K562 (cell line): ENCODE results near the gene CACNA1E. TPM values are rescaled to one million over a fixed set of nuclear protein-coding genes. Genes with fewer than 3 reads are reported as not detected.

Experiments used
- HDGF ChIP-seq: fragments of 450-650 bp; IDR thresholded peaks from 2 replicates; pipeline ENCODE4 v1.6.1; 2016
- polyA plus RNA-seq, 8 experiments: library from polyadenylated mRNA; depleted of rRNA in 4 of 8; stranded (reverse) in 5 of 8; unstranded in 3 of 8; fragments of >200 nt; fragmentation: Nextera tagmentation in 2 of 8; fragmentation: Illumina TruSeq in 1 of 8; extraction: Ambion mirVana in 2 of 8; extraction: Trizol in 1 of 8; gene quantifications; 2 replicates each; pipeline versions ENCODE4 v1.2.1 to v1.2.3, GENCODE V29; 2011 to 2014; ENCODE audit warnings: inconsistent platforms in 1 of 8, missing spikeins in 1 of 8
- total RNA-seq, 7 experiments: library from RNA; depleted of rRNA in 6 of 7; stranded (reverse); fragments of >200 nt in 6 of 7; fragmentation: Illumina TruSeq in 2 of 7; extraction: Trizol in 2 of 7; gene quantifications; 2 replicates each; pipeline versions ENCODE4 v1.2.1 to v1.2.3, GENCODE V29; 2011 to 2021; ENCODE audit warnings: low replicate concordance in 1 of 7
- TF ChIP-seq, protein P1 (sequence below): IDR thresholded peaks from 3 replicates; pipeline ENCODE4 v1.6.1; 2011; ENCODE audit warnings: borderline replicate concordance, mild to moderate bottlenecking, moderate library complexity; ENCODE audit not compliant: insufficient read length; ENCODE audit errors: extremely low read depth
- TF ChIP-seq, protein P2 (sequence below): fragments of 250-450 bp; sonication (Bioruptor Pico); IDR thresholded peaks from 2 replicates; pipeline ENCODE4 v1.8.0; 2021; ENCODE audit warnings: moderate library complexity, mild to moderate bottlenecking, inconsistent platforms
- TF ChIP-seq, protein P3 (sequence below): fragments of 250-450 bp; sonication (Bioruptor Pico); IDR thresholded peaks from 2 replicates; pipeline ENCODE4 v1.8.0; 2022; ENCODE audit warnings: inconsistent platforms, mild to moderate bottlenecking, moderate library complexity, borderline replicate concordance

The CACNA1E gene
- total and polyA plus RNA-seq, 9 of the 15 experiments (the other 6 are each of a cell fraction or from before 2014, with no cell fraction given): under 0.01 to 0.04 TPM; not detected in 7

GRCh38 chr1:181630838-181631237 is 147.5 kb downstream of the CACNA1E start (continued):
- TF ChIP-seq, protein P1, sequence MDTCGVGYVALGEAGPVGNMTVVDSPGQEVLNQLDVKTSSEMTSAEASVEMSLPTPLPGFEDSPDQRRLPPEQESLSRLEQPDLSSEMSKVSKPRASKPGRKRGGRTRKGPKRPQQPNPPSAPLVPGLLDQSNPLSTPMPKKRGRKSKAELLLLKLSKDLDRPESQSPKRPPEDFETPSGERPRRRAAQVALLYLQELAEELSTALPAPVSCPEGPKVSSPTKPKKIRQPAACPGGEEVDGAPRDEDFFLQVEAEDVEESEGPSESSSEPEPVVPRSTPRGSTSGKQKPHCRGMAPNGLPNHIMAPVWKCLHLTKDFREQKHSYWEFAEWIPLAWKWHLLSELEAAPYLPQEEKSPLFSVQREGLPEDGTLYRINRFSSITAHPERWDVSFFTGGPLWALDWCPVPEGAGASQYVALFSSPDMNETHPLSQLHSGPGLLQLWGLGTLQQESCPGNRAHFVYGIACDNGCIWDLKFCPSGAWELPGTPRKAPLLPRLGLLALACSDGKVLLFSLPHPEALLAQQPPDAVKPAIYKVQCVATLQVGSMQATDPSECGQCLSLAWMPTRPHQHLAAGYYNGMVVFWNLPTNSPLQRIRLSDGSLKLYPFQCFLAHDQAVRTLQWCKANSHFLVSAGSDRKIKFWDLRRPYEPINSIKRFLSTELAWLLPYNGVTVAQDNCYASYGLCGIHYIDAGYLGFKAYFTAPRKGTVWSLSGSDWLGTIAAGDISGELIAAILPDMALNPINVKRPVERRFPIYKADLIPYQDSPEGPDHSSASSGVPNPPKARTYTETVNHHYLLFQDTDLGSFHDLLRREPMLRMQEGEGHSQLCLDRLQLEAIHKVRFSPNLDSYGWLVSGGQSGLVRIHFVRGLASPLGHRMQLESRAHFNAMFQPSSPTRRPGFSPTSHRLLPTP: no peak
- TF ChIP-seq, protein P2, sequence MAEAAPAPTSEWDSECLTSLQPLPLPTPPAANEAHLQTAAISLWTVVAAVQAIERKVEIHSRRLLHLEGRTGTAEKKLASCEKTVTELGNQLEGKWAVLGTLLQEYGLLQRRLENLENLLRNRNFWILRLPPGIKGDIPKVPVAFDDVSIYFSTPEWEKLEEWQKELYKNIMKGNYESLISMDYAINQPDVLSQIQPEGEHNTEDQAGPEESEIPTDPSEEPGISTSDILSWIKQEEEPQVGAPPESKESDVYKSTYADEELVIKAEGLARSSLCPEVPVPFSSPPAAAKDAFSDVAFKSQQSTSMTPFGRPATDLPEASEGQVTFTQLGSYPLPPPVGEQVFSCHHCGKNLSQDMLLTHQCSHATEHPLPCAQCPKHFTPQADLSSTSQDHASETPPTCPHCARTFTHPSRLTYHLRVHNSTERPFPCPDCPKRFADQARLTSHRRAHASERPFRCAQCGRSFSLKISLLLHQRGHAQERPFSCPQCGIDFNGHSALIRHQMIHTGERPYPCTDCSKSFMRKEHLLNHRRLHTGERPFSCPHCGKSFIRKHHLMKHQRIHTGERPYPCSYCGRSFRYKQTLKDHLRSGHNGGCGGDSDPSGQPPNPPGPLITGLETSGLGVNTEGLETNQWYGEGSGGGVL (CRISPR knock-in tag): no peak
- TF ChIP-seq, protein P3, sequence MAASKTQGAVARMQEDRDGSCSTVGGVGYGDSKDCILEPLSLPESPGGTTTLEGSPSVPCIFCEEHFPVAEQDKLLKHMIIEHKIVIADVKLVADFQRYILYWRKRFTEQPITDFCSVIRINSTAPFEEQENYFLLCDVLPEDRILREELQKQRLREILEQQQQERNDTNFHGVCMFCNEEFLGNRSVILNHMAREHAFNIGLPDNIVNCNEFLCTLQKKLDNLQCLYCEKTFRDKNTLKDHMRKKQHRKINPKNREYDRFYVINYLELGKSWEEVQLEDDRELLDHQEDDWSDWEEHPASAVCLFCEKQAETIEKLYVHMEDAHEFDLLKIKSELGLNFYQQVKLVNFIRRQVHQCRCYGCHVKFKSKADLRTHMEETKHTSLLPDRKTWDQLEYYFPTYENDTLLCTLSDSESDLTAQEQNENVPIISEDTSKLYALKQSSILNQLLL (CRISPR knock-in tag): no peak
- TF ChIP-seq HDGF: no peak
- TF ChIP-seq, all 486 proteins: peak for 0
